KOPT-K1 (cell line): ENCODE data around the gene WWOX.

Experiments used
- H3K27ac ChIP-seq: fragments of 200-600 bp; sonication (generic); 2 replicates; pipeline ENCODE4 v1.5.1; 2016; ENCODE audit warnings: antibody characterized with exemption, mild to moderate bottlenecking, low read depth, low read length; ENCODE audit not compliant: poor library complexity, severe bottlenecking
- H3K36me3 ChIP-seq: fragments of 200-600 bp; sonication (generic); 2 replicates; pipeline ENCODE4 v1.5.1; 2017; ENCODE audit warnings: antibody characterized with exemption, mild to moderate bottlenecking, low read length, moderate library complexity; ENCODE audit not compliant: insufficient read depth
- H3K9me3 ChIP-seq: fragments of 200-600 bp; sonication (generic); 2 replicates; pipeline ENCODE4 v1.5.1; 2017; ENCODE audit warnings: antibody characterized with exemption, low read length, mild to moderate bottlenecking; ENCODE audit not compliant: insufficient read depth, poor library complexity, severe bottlenecking

Gene WWOX

DNA sequence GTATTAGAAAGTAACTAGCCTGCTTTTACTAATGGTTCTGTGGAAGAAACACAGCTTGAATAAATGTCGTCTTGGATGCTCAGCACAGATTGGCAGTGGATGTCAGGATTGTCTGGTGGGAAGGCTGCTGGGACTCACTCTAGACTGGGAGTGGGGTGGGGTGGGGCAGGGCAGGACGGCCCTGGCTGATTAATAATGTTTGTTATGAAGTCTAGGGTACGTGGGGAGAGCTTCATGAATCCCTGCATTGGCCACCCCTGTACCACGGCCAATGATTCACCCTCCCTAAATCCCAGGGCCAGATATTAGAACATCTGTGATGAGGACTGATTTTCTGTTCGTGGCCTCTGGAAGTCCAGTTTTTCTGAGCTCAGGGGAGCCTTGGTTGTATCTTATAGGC is 421.0 kb downstream of the WWOX start:
- H3K36me3 ChIP-seq, result no peaks in the 10 kb centered on the region
- no peaks in the 10 kb centered on the region for H3K9me3 ChIP-seq
- no peak overlapping the region for H3K27ac ChIP-seq

DNA sequence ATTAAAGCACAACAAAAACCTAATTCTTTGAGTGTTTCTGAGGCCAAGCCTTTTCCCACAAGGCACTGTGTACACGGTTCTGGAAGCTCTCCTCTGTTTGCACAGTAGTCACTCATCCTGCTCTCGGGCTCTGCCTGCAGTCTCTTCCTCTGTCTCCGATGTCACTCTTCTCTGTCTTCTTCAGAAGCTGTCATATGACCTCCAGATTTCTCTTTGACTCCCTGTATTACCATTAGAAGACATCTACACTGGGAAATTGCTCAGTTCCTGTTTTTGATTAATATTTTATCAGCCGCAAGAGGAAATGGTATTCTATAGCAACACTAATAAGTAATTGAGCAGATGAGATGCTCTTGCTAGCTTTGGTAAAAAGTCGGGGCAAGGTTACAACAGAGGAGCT is 422.9 kb downstream of the WWOX start:
- no peaks in the 10 kb centered on the region for H3K9me3 ChIP-seq
- no peak overlapping the region for H3K27ac ChIP-seq
- no peaks in the 10 kb centered on the region for H3K36me3 ChIP-seq

DNA sequence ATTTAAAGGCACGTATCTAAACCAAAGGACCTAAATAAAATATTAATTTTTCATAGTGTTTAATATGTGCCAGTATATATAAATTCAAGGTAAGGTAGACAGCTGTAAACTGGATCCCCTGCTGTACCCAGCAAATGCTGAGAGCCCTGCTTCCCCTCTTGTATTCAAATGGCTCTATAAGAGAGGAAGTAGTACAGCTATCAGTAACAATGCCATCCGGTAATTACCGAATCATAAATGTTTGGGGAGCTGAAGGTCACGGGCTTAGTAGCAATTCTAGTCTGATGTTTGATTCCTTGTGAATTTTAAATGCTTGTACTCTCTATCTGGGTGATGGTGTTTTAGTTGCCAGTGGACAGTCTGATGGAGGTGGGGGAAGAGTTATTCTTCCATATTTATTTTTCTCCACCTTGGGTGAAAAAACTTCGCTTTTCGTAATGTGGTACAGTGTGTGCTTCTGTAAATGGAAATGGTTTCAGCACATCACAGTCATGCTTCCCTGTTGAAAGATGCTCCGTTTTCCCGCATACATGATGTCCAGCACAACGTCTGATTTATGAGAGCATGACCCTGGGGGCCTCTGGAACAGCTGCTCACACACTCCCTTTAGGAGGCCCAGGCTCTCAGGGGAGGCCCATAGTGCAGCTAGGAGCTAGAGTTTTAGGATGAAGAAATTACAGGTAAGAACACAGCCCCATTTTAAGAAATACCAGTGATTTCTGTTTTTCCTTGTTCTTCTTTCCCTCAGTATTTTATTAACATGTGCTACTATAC is 423.9 kb downstream of the WWOX start:
- Histone ChIP-seq H3K27ac (no peak overlapping the region), H3K36me3 (no peaks in the 10 kb centered on the region), H3K9me3 (no peaks in the 10 kb centered on the region)

GRCh38 chr16:78524066-78524595 is 424.7 kb downstream of the WWOX start:
- no peaks in the 10 kb centered on the region for H3K36me3 ChIP-seq
- no peak overlapping the region for H3K27ac ChIP-seq
- H3K9me3 ChIP-seq, result no peaks in the 10 kb centered on the region

GRCh38 chr16:78528265-78528664 is 428.8 kb downstream of the WWOX start:
- Histone ChIP-seq H3K9me3 (no peaks in the 10 kb centered on the region), H3K36me3 (no peaks in the 10 kb centered on the region), H3K27ac (no peak overlapping the region)

DNA sequence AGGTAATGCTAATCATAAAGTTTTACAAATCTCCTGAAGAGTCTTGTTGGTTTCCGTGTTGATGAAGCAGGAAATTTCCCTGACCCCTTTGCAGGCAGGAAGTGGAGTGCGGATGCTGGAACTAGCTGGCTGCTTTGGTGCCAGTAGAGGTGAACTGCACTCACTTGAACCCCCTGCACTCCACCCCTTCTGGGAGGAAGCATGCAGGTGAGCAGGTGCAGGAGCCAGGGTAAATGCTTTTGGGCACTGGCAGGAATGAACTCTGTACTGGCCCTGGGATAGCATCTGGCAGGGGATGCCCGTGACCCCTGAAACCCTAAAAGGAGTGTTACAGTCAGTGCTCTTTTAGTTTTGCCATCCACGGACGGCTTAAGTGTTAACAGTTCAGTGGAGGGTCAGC is 430.4 kb downstream of the WWOX start:
- Histone ChIP-seq H3K36me3 (no peaks in the 10 kb centered on the region), H3K27ac (no peak overlapping the region), H3K9me3 (no peaks in the 10 kb centered on the region)

DNA sequence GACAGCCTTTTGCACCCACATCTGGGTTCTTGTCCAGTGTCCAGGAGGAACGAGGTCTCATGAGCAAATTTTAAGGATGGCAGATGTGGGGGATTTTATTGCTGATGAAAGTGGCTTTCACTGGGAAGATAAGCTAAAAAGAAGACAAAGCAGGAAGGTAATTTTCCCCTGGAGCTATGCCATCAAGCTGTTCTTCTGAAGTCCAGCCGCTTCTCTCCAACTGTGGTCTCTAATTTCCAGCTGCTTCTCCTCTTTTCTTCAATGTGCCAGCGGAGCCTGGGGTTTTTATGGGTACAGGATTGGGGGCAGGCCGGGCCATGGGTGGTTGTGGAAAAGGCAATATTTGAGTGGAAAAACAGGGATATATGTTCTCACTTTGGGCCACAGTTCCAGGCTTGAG is 430.8 kb downstream of the WWOX start:
- H3K9me3 ChIP-seq, result no peaks in the 10 kb centered on the region
- H3K27ac ChIP-seq, result no peak overlapping the region

GRCh38 chr16:78535098-78535497 is 435.6 kb downstream of the WWOX start:
- H3K36me3 ChIP-seq, result no peaks in the 10 kb centered on the region
- no peaks in the 10 kb centered on the region for H3K9me3 ChIP-seq
- H3K27ac ChIP-seq, result no peak overlapping the region

More for the DNA sequence above, 430.8 kb downstream of the WWOX start:
- no peaks in the 10 kb centered on the region for H3K36me3 ChIP-seq

GRCh38 chr16:78537511-78537910 is 438.1 kb downstream of the WWOX start:
- Histone ChIP-seq H3K36me3 (no peaks in the 10 kb centered on the region), H3K27ac (no peak overlapping the region), H3K9me3 (no peaks in the 10 kb centered on the region)

- Histone ChIP-seq H3K9me3 (no peaks in the 10 kb centered on the region), H3K27ac (no peak overlapping the region)
Observed at GRCh38 chr16:78538292-78538691, 438.8 kb downstream of the WWOX start.

GRCh38 chr16:78538919-78539318 is 439.5 kb downstream of the WWOX start:
- Histone ChIP-seq H3K27ac (no peak overlapping the region), H3K9me3 (no peaks in the 10 kb centered on the region), H3K36me3 (no peaks in the 10 kb centered on the region)

More at GRCh38 chr16:78538292-78538691, 438.8 kb downstream of the WWOX start:
- no peaks in the 10 kb centered on the region for H3K36me3 ChIP-seq

GRCh38 chr16:78542419-78542818 is 443.0 kb downstream of the WWOX start:
- no peaks in the 10 kb centered on the region for H3K36me3 ChIP-seq
- no peak overlapping the region for H3K27ac ChIP-seq
- H3K9me3 ChIP-seq, result no peaks in the 10 kb centered on the region

DNA sequence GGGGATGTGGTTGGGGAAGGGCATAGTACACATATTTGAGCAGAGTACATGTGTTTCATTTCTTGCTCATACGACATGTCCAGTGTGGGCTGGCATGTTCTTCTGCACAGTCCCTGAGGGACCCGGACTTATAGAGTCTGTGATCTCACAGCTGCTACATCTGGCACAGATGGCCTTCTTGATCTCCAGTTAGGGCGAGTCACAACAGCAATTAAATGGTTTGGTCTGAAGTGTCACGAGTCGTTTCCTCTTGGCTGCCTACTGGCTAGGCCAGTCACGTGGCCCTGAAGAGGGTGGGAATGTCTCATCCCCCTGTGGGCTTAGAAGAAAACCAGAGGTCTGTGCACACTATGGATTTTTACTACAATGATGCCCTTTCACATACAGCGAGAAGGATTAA is 443.6 kb downstream of the WWOX start:
- Histone ChIP-seq H3K36me3 (no peaks in the 10 kb centered on the region), H3K27ac (no peak overlapping the region), H3K9me3 (no peaks in the 10 kb centered on the region)

DNA sequence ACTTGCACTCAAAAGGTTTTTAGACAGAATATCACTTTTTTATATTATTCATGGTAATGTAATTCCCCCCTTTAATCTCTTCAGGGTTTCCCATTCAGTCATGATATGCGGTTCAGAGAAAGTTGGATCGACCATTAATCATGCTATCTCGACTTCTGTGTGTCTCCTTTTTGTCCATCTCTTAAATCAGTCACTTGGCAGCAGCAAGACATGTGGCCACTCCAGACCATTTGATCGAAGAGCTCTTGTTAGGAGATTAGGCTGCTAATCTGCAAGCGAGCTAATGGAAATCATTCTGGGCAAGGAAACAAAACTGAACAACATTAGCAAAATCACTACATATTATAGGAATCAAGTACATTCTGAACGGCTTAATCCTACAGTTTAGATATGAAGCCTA is 449.9 kb downstream of the WWOX start:
- Histone ChIP-seq H3K36me3 (no peaks in the 10 kb centered on the region), H3K9me3 (no peaks in the 10 kb centered on the region), H3K27ac (no peak overlapping the region)

DNA sequence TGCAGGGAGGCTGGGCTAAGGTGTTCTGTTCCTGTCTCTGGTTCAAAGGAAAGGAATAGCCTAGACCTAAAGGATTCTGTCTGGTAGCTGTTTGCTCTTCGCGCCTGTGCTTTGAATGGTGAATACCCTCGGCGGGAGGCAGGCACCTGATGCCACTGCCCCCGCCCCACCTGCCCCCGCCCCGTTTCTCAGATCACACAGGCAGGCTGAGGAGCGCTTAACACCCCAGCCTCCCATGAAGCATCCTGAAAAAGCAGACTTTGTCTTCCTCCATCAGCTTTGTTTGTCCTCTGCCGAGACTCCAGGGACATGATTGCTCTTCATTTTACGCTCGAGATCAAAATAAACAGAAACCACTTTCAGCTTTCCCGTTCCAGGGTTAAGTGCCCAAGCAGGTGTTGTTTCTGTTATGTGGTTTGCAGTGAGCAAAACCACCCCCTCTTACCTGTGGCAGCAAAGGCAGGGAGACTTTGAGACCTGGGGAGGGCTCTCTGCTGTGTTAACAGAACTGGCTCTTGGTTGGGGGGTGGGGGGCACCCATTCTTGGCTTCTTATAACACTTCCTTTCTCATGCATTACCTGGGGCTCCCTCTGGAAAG is 452.1 kb downstream of the WWOX start:
- no peaks in the 10 kb centered on the region for H3K36me3 ChIP-seq
- H3K27ac ChIP-seq, result no peak overlapping the region

More for the DNA sequence above, 452.1 kb downstream of the WWOX start:
- H3K9me3 ChIP-seq, result no peaks in the 10 kb centered on the region
